ENCODE measurements around the gene FCER2.

DNA sequence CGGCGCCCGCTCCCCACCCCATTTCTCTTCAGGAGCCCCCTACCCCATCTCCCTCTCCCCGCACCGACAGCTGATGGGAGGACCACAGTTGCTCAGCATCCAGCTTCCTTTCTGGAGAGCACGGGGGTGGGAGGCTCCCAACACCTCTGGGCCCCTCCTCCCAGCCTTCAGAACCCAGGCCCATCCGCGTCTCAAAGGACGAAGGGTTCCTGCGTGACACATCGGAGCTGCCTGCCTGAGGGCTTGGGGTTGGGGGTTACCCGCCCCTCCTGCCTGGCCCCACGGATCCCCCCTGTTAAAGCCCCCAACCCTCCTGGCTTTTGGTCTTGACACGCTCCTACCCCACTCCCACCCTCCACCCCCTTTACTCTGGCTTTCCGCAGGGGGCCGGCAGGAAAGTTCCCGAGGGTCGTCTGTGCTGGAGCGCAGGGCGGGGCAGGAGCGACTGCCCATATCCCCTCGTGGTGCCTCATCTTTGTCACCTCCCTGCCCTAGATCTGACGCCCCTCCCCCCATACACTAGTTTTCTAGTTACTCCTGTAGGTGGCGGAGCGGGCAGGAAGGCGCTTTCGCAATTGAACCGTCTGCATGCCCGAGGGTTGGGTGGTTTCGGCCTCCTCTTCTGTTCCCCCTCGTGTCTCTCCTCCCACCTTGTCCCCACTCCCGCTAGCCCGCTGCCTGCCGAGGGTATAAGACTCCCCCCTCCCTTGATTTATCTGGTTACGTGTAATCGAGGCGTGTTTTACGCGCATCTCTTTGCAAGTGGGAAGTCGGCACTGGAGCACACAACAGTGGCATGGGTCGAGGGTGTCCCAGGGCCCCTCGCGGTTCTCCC, 20.4 kb downstream of the FCER2 start:
- TF ChIP-seq, protein P1, sequence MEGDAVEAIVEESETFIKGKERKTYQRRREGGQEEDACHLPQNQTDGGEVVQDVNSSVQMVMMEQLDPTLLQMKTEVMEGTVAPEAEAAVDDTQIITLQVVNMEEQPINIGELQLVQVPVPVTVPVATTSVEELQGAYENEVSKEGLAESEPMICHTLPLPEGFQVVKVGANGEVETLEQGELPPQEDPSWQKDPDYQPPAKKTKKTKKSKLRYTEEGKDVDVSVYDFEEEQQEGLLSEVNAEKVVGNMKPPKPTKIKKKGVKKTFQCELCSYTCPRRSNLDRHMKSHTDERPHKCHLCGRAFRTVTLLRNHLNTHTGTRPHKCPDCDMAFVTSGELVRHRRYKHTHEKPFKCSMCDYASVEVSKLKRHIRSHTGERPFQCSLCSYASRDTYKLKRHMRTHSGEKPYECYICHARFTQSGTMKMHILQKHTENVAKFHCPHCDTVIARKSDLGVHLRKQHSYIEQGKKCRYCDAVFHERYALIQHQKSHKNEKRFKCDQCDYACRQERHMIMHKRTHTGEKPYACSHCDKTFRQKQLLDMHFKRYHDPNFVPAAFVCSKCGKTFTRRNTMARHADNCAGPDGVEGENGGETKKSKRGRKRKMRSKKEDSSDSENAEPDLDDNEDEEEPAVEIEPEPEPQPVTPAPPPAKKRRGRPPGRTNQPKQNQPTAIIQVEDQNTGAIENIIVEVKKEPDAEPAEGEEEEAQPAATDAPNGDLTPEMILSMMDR (conservative IDR thresholded peaks at IDR 0.05; ENCODE audit: low read depth, low read length): peak; percentile 65
- no peak for TF ChIP-seq RFX5 (IDR thresholded peaks at IDR 0.05; ENCODE audit: low read depth, low read length)
- no peak for TF ChIP-seq POLR2A (IDR thresholded peaks at IDR 0.05; ENCODE audit: low read depth, low read length)
- peak; percentile 40; the same call in 1 of the 2 replicates for TF ChIP-seq MXI1 (IDR thresholded peaks at IDR 0.05; ENCODE audit: borderline replicate concordance, low read depth, low read length)
- TF ChIP-seq NFE2L2 (IDR thresholded peaks at IDR 0.05; ENCODE audit: low read depth, low read length): no peak
- TF ChIP-seq, protein P2, sequence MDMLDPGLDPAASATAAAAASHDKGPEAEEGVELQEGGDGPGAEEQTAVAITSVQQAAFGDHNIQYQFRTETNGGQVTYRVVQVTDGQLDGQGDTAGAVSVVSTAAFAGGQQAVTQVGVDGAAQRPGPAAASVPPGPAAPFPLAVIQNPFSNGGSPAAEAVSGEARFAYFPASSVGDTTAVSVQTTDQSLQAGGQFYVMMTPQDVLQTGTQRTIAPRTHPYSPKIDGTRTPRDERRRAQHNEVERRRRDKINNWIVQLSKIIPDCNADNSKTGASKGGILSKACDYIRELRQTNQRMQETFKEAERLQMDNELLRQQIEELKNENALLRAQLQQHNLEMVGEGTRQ (IDR thresholded peaks at IDR 0.05; ENCODE audit: low read depth, low read length): no peak
- TF ChIP-seq RCOR1 (IDR thresholded peaks at IDR 0.05; ENCODE audit: insufficient replicate concordance, low read length): no peak
- peak; percentile 51; the same call in 1 of the 2 replicates for TF ChIP-seq MAZ (IDR thresholded peaks at IDR 0.05; ENCODE audit: borderline replicate concordance, low read depth, low read length)
- no peak for TF ChIP-seq MAFK (IDR thresholded peaks at IDR 0.05; ENCODE audit: low read depth, low read length)
- no peak for TF ChIP-seq FOS (IDR thresholded peaks at IDR 0.05; ENCODE audit: low read depth, low read length)
- TF ChIP-seq RAD21 (IDR thresholded peaks at IDR 0.05; ENCODE audit: low read length): peak; percentile 45
